Measurements from ENCODE around the gene MYLK4. TPM values are rescaled to one million over a fixed set of nuclear protein-coding genes. Genes with fewer than 3 reads are reported as not detected.

MYLK4 gene
- total and polyA plus RNA-seq, 2 of the 13 experiments (the other 11 are each of a cell fraction or from before 2014, with no cell fraction given), result 0.26 to 0.29 TPM

GRCh38 chr6:2656460-2657079 lies 94.2 kb downstream of the MYLK4 start:
- in situ Hi-C loops (cut with HindIII; ENCODE audit: extremely low pct_ligation_motif_present, low pct_unique_long_range_greater_than_20kb), result no loop called here
- no peak for FAIRE-seq
- Histone ChIP-seq H3K4me3 (replicated peaks in 1 of 3; ENCODE audit: insufficient read depth in 1 of 3, low read depth in 2 of 3, low read length in 3 of 3) (no peak overlapping the region), H3K27me3 (ENCODE audit: control insufficient read depth in 1 of 2, insufficient read depth in 2 of 2, low read length in 2 of 2) (peaks cover 0 to 3% of the 10 kb centered on the region in 2 experiments; a peak in 1 of 5 replicates), H3K9ac (ENCODE audit: insufficient read depth, low read depth, low read length) (no peak overlapping the region), H2AFZ (ENCODE audit: low read length) (no peak overlapping the region), H3K4me2 (ENCODE audit: low read depth, low read length) (no peak overlapping the region), H3K4me1 (ENCODE audit: insufficient read depth, low read length) (peaks cover 11% of the 10 kb centered on the region), H3K79me2 (ENCODE audit: insufficient read depth, low read length) (no peaks in the 10 kb centered on the region), H3K9me3 (ENCODE audit: low read length) (no peaks in the 10 kb centered on the region), H4K20me1 (ENCODE audit: insufficient read depth, low read length) (no peaks in the 10 kb centered on the region), H3K27ac (ENCODE audit: extremely low read length, insufficient read depth, low read length) (no peak overlapping the region), H3K36me3 (replicated peaks in 1 of 2; ENCODE audit: control insufficient read depth in 1 of 2, insufficient read depth in 2 of 2, low read length in 2 of 2) (no peaks in the 10 kb centered on the region)
- intact Hi-C loops (cut with micrococcal nuclease; ENCODE audit: unreplicated experiment), result no loop called here
- TF ChIP-seq NFE2L2 (IDR thresholded peaks at IDR 0.05; ENCODE audit: low read length) (no peak), NR2C2 (CRISPR knock-in tag; IDR thresholded peaks at IDR 0.05; ENCODE audit: borderline replicate concordance) (no peak), ZNF326 (CRISPR knock-in tag; IDR thresholded peaks at IDR 0.05; ENCODE audit: borderline replicate concordance) (no peak), THAP7 (CRISPR knock-in tag; IDR thresholded peaks at IDR 0.05) (no peak), ZFAT (CRISPR knock-in tag; conservative IDR thresholded peaks at IDR 0.05) (no peak), ZBTB43 (CRISPR knock-in tag; conservative IDR thresholded peaks at IDR 0.05) (no peak), ISL2 (CRISPR knock-in tag; IDR thresholded peaks at IDR 0.05) (no peak), KDM3A (CRISPR knock-in tag; IDR thresholded peaks at IDR 0.05; ENCODE audit: low read depth) (no peak), TCF12 (IDR thresholded peaks at IDR 0.05) (no peak), TCF12 (CRISPR knock-in tag; IDR thresholded peaks at IDR 0.05) (no peak), ZNF772 (CRISPR knock-in tag; IDR thresholded peaks at IDR 0.05) (no peak), ZNF773 (CRISPR knock-in tag; IDR thresholded peaks at IDR 0.05; ENCODE audit: borderline replicate concordance) (no peak)
- TF ChIP-seq, protein P1, sequence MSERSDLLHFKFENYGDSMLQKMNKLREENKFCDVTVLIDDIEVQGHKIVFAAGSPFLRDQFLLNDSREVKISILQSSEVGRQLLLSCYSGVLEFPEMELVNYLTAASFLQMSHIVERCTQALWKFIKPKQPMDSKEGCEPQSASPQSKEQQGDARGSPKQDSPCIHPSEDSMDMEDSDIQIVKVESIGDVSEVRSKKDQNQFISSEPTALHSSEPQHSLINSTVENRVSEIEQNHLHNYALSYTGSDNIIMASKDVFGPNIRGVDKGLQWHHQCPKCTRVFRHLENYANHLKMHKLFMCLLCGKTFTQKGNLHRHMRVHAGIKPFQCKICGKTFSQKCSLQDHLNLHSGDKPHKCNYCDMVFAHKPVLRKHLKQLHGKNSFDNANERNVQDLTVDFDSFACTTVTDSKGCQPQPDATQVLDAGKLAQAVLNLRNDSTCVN (CRISPR knock-in tag; IDR thresholded peaks at IDR 0.05; ENCODE audit: borderline replicate concordance), result no peak
- ATAC-seq, result no peak
- WGBS (ENCODE audit: low lambda C conversion rate), result 30% methylated on average over 5 of the region's 5 CpGs
- CTCF ChIA-PET (ENCODE audit: low intra/inter-chr PET ratio, low total read pairs), result no interaction called here
- POLR2A ChIA-PET, result no interaction called here
- DNase-seq (ENCODE audit: low spot score), result no peak
- BruUV-seq (replicated peaks), result no TSS peak

All from HepG2 (cell line).